MCF 10A (cell line): ENCODE measurements around the gene LRMDA. TPM values are rescaled to one million over a fixed set of nuclear protein-coding genes. Genes with fewer than 3 reads are reported as not detected.

Experiments
- BruUV-seq: library from RNA; stranded (reverse); fragments of 400-500 nt; replicated peaks from 2 replicates; lab custom pipeline; 2021; lab: Mats Ljungman, UMichigan
- CTCF ChIA-PET: fragments of 300-600 bp; sonication (Branson Sonifier 250); formaldehyde crosslinking; extraction: SDS; loops from one replicate; lab custom pipeline; 2021; ENCODE audit warnings: antibody characterized with exemption, inconsistent platforms; lab: Yijun Ruan, JAX
- POLR2A ChIA-PET: fragments of 300-600, 350-650 bp; sonication (Branson Sonifier 250); formaldehyde crosslinking; extraction: SDS; loops from one replicate; lab custom pipeline; 2020; ENCODE audit warnings: antibody characterized with exemption, inconsistent platforms; lab: Yijun Ruan, JAX
- DNase-seq: peaks from one replicate; pipeline ENCODE4 v3.0.0-alpha.2; 2018; ENCODE audit not compliant: unreplicated experiment
- H3K27ac Mint-ChIP-seq: one replicate; pipeline ENCODE4 v1.8.0; 2022; ENCODE audit warnings: mild to moderate bottlenecking, low read depth, mixed read lengths; ENCODE audit not compliant: unreplicated experiment
- H3K27me3 Mint-ChIP-seq: one replicate; pipeline ENCODE4 v1.8.0; 2022; ENCODE audit warnings: mixed read lengths; ENCODE audit not compliant: insufficient read depth, unreplicated experiment
- H3K36me3 Mint-ChIP-seq: one replicate; pipeline ENCODE4 v1.8.0; 2022; ENCODE audit warnings: mild to moderate bottlenecking, moderate library complexity, mixed read lengths; ENCODE audit not compliant: insufficient read depth, unreplicated experiment
- H3K4me1 Mint-ChIP-seq: one replicate; pipeline ENCODE4 v1.8.0; 2022; ENCODE audit warnings: mixed read lengths; ENCODE audit not compliant: insufficient read depth, unreplicated experiment
- H3K4me3 Mint-ChIP-seq: one replicate; pipeline ENCODE4 v1.8.0; 2022; ENCODE audit warnings: mild to moderate bottlenecking, moderate library complexity, mixed read lengths; ENCODE audit not compliant: unreplicated experiment
- H3K9me3 Mint-ChIP-seq: one replicate; pipeline ENCODE4 v1.8.0; 2022; ENCODE audit warnings: mixed read lengths; ENCODE audit not compliant: unreplicated experiment
- CTCF ChIP-seq: fragments of 200-600 bp; IDR thresholded peaks from one replicate; pipeline ENCODE4 v1.8.0; 2022; ENCODE audit warnings: antibody characterized with exemption, mild to moderate bottlenecking; ENCODE audit not compliant: unreplicated experiment
- intact Hi-C: fragments of 100-400 bp; cut with micrococcal nuclease; formaldehyde crosslinking; loops from 2 replicates; pipeline ENCODE4 v1.14.1; 2022
- total RNA-seq: library from RNA; stranded (reverse); gene quantifications from 2 replicates; pipeline ENCODE4 v1.2.3, GENCODE V29; 2022

LRMDA gene
- total RNA-seq, 1 experiment from 2014 or later: not detected

- no peak overlapping the region for H3K27ac Mint-ChIP-seq
- DNase-seq: no peak
- no peaks in the 10 kb centered on the region for H3K36me3 Mint-ChIP-seq
- no TSS peak for BruUV-seq
- POLR2A ChIA-PET: interaction anchor here (0.6 kb wide), 1 partner anchor 57 kb away, joined by 3 read pairs; no protein-coding TSS in a partner anchor
- no peak overlapping the region for H3K4me3 Mint-ChIP-seq
- H3K27me3 Mint-ChIP-seq: peaks cover 28% of the 10 kb centered on the region
- CTCF ChIA-PET: no interaction called here
- H3K4me1 Mint-ChIP-seq: no peaks in the 10 kb centered on the region
- no peak for TF ChIP-seq CTCF
- intact Hi-C loops: no loop called here
- no peaks in the 10 kb centered on the region for H3K9me3 Mint-ChIP-seq
Observed at GRCh38 chr10:75803816-75804552, 372.6 kb downstream of the LRMDA start.

- intact Hi-C loops: no loop called here
- CTCF ChIA-PET: no interaction called here
- POLR2A ChIA-PET: no interaction called here
Observed at GRCh38 chr10:75806186-75806585, 374.8 kb downstream of the LRMDA start.

GRCh38 chr10:75807456-75807855 lies 376.0 kb downstream of the LRMDA start:
- ChIA-PET CTCF (interaction anchor here (0.7 kb wide), 1 partner anchor 463 kb away, joined by 3 read pairs; no protein-coding TSS in a partner anchor), POLR2A (no interaction called here)
- BruUV-seq: no TSS peak
- no peak overlapping the region for H3K4me3 Mint-ChIP-seq
- TF ChIP-seq CTCF: no peak
- DNase-seq: no peak
- no peaks in the 10 kb centered on the region for H3K4me1 Mint-ChIP-seq
- H3K36me3 Mint-ChIP-seq: no peaks in the 10 kb centered on the region
- peaks cover 17% of the 10 kb centered on the region for H3K27me3 Mint-ChIP-seq
- intact Hi-C loops: no loop called here
- H3K9me3 Mint-ChIP-seq: no peaks in the 10 kb centered on the region
- no peak overlapping the region for H3K27ac Mint-ChIP-seq

More at GRCh38 chr10:75806186-75806585, 374.8 kb downstream of the LRMDA start:
- Mint-ChIP-seq H3K27ac (no peak overlapping the region), H3K4me1 (no peaks in the 10 kb centered on the region), H3K27me3 (peaks cover 23% of the 10 kb centered on the region), H3K9me3 (no peaks in the 10 kb centered on the region), H3K4me3 (no peak overlapping the region), H3K36me3 (no peaks in the 10 kb centered on the region)
- no TSS peak for BruUV-seq
- TF ChIP-seq CTCF: no peak
- DNase-seq: no peak

- peaks cover 32% of the 10 kb centered on the region for H3K27me3 Mint-ChIP-seq
- no peaks in the 10 kb centered on the region for H3K36me3 Mint-ChIP-seq
- intact Hi-C loops: no loop called here
- no TSS peak for BruUV-seq
- DNase-seq: no peak
- CTCF ChIA-PET: no interaction called here
- no peaks in the 10 kb centered on the region for H3K9me3 Mint-ChIP-seq
- POLR2A ChIA-PET: no interaction called here
- H3K4me1 Mint-ChIP-seq: no peaks in the 10 kb centered on the region
- no peak for TF ChIP-seq CTCF
- no peak overlapping the region for H3K4me3 Mint-ChIP-seq
- H3K27ac Mint-ChIP-seq: no peak overlapping the region
Observed at GRCh38 chr10:75809003-75809402, 377.6 kb downstream of the LRMDA start.
